Epithelial cell of proximal tubule (primary cell): ENCODE data around the gene RPL18. TPM values are rescaled to one million over a fixed set of nuclear protein-coding genes. Genes with fewer than 3 reads are reported as not detected.

ENCODE experiments used
- DNase-seq: peaks from one replicate; pipeline ENCODE4 v3.0.0-alpha.2; 2011; ENCODE audit warnings: low read depth
- H3K4me3 ChIP-seq: 2 replicates; pipeline ENCODE4 v1.5.1; 2011; ENCODE audit warnings: low read depth, mild to moderate bottlenecking, low read length
- total RNA-seq: library from RNA; depleted of rRNA; stranded (reverse); fragments of >200 nt; gene quantifications from 2 replicates; pipeline ENCODE4 v1.2.3, GENCODE V29; 2015
- TF ChIP-seq, protein P1 (sequence below): conservative IDR thresholded peaks from 2 replicates; pipeline ENCODE4 v1.5.1; 2012; ENCODE audit warnings: low read depth, mild to moderate bottlenecking, low read length

Gene RPL18
- total RNA-seq, 1 donor from 2014 or later = 2,927 TPM

DNA sequence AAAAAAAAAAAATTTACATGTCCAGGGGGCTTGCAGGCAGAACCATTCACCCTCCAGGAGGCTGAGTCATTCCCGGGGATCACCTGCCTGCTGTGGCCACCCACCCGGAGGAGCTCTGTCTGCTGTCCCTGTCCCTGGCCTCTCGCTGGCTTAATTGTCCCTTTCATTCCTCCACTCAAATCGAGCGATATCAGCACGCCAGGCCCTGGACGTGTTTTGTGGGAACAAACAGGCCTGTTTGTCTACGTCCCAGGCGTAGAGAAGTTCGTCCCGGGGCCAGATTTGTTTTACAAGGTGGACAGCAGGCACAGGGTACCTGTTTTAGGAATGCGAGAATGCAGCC is 45.8 kb downstream of the RPL18 start:
- TF ChIP-seq, protein P1, sequence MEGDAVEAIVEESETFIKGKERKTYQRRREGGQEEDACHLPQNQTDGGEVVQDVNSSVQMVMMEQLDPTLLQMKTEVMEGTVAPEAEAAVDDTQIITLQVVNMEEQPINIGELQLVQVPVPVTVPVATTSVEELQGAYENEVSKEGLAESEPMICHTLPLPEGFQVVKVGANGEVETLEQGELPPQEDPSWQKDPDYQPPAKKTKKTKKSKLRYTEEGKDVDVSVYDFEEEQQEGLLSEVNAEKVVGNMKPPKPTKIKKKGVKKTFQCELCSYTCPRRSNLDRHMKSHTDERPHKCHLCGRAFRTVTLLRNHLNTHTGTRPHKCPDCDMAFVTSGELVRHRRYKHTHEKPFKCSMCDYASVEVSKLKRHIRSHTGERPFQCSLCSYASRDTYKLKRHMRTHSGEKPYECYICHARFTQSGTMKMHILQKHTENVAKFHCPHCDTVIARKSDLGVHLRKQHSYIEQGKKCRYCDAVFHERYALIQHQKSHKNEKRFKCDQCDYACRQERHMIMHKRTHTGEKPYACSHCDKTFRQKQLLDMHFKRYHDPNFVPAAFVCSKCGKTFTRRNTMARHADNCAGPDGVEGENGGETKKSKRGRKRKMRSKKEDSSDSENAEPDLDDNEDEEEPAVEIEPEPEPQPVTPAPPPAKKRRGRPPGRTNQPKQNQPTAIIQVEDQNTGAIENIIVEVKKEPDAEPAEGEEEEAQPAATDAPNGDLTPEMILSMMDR = no peak
- no peak overlapping the region for H3K4me3 ChIP-seq
- DNase-seq = no peak

DNA sequence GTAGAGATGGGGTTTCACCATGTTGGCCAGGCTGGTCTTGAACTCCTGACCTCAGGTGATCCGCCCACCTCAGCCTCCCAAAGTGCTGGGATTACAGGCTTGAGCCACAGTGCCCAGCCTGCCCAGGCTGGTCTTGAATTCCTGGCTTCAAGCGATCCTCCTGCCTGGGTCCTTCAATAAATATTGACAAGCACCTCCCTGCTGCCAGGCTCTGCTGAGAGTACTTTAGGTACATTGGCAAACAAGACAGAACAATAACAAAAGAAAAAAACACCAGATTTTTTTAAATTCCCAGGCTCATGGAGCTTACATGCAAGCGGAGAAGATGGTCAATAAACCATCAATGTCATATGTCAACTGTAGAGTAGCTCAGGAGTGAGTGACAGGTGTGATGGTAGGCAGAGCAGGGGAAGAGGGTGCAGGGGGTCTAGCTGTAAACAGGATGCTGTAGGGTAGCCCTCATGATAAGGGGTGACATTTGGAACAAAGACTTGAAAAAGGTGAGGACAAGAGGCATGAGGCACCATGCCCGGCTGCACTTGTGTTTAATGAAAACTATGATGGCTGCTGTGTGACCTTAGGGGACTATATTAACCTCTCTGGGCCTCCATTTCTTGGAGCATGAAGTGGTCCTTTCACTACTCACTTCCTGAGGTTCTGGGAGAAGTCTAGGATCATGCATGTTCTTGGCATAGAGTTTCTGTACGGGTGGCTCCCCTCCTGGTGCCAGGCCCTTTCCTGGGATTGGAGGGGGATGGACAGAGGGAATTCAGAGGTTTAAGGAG is 47.4 kb downstream of the RPL18 start:
- TF ChIP-seq, protein P1 = no peak
- DNase-seq = no peak
- no peak overlapping the region for H3K4me3 ChIP-seq

DNA sequence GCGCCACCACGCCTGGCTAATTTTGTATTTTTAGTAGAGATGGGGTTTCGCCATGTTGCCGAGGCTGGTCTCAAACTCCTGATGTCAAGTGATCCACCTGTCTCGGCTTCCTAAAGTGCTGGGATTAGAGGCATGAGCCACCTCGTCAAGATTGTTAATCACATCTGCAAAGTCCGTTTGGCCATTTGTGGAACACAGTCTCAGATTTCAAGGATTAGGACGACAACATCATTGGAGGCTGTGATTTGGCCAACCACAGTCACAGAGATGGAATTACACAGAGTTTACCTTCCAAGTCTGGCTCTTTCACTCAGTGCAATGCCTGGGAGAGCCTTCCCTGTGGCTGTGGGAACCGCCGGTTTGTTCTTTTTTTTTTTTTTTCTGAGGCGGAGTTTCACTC is 49.2 kb downstream of the RPL18 start:
- DNase-seq = no peak
- TF ChIP-seq, protein P1 = no peak
- H3K4me3 ChIP-seq = no peak overlapping the region

DNA sequence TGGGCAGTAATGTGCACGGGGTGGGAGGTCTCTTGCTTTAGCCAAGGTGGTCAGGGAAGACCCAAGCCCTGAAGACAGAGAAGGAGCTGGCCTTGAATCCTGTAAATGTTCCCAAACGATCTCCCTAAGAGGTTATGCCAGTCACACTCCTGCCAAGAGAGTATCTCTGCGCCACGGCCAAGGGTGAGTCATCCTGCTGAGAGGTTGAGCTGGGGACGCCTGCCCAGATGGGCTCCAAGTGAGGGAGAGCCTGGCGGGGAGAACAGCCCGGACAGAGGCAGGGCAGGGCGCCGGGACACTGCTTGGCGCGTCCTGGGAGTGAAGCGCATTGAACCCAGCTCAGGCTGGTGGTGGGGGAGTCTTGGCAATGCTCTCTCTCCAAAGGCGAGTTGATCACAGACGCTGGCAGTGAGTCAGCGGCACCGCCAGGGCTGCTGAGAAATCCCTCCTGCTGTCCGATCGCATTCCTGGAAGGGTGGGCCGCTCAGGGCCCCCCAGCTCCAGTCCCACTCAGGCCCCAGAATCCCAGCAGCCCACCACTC is 50.6 kb downstream of the RPL18 start:
- TF ChIP-seq, protein P1 = no peak
- H3K4me3 ChIP-seq = no peak overlapping the region
- no peak for DNase-seq

Other genes with a start within 250 kb of the RPL18 start
- gene KDELR1, start 227.6 kb downstream of the RPL18 start, total RNA-seq = 144 TPM in 2 replicates
- gene GRIN2D, start 225.5 kb downstream of the RPL18 start, total RNA-seq = 0.14 and 0.98 TPM in 2 replicates
- 51.2 and 58.7 TPM in 2 replicates for gene GRWD1, start 173.2 kb downstream of the RPL18 start, total RNA-seq
- gene KCNJ14, start 163.6 kb downstream of the RPL18 start, total RNA-seq = 0.06 and 0.07 TPM in 2 replicates
- 43.6 and 81.6 TPM in 2 replicates for gene CYTH2, start 149.8 kb downstream of the RPL18 start, total RNA-seq
- gene LMTK3, start 107.3 kb downstream of the RPL18 start, total RNA-seq = 1.5 and 4.2 TPM in 2 replicates
- 0.29 TPM in 1 of 2 replicates, not detected in the other for gene SULT2B1, start 67.0 kb downstream of the RPL18 start, total RNA-seq
- not detected in 2 replicates for gene SPACA4, start 12.4 kb downstream of the RPL18 start, total RNA-seq
- 0.14 and 0.40 TPM in 2 replicates for gene FAM83E, start 4.1 kb downstream of the RPL18 start, total RNA-seq
- 13.0 and 14.5 TPM in 2 replicates for gene SPHK2, start 328 bp upstream of the RPL18 start, total RNA-seq
- 1.3 and 5.9 TPM in 2 replicates for gene DBP, start 18.2 kb upstream of the RPL18 start, total RNA-seq
- 0.22 and 6.6 TPM in 2 replicates for gene CA11, start 27.0 kb upstream of the RPL18 start, total RNA-seq
- gene NTN5, start 53.8 kb upstream of the RPL18 start, total RNA-seq = not detected in 2 replicates
- gene FUT2, start 76.8 kb upstream of the RPL18 start, total RNA-seq = 0.52 and 0.58 TPM in 2 replicates
- 0.72 and 1.5 TPM in 2 replicates for gene MAMSTR, start 100.5 kb upstream of the RPL18 start, total RNA-seq
- 3.5 and 6.9 TPM in 2 replicates for gene RASIP1, start 121.4 kb upstream of the RPL18 start, total RNA-seq
- not detected in 2 replicates for gene IZUMO1, start 127.7 kb upstream of the RPL18 start, total RNA-seq
- 2.9 and 3.0 TPM in 2 replicates for gene FUT1, start 133.5 kb upstream of the RPL18 start, total RNA-seq
- not detected in 2 replicates for gene FGF21, start 136.3 kb upstream of the RPL18 start, total RNA-seq
- 45.5 and 60.7 TPM in 2 replicates for gene BCAT2, start 191.9 kb upstream of the RPL18 start, total RNA-seq
- 2.2 and 2.8 TPM in 2 replicates for gene HSD17B14, start 217.3 kb upstream of the RPL18 start, total RNA-seq
- gene PLEKHA4, start 249.4 kb upstream of the RPL18 start, total RNA-seq = 1.8 and 5.0 TPM in 2 replicates